Omental fat pad (tissue), 4 donors: ENCODE measurements around the gene OVCH2. TPM values are rescaled to one million over a fixed set of nuclear protein-coding genes. Genes with fewer than 3 reads are reported as not detected.

Source experiments
- ATAC-seq: fragments of 150-250 bp; one replicate; pipeline ENCODE4 v1.9.1; 2016; ENCODE audit warnings: mild to moderate bottlenecking, moderate library complexity; ENCODE audit not compliant: low FRiP score
- DNase-seq: peaks from one replicate; pipeline ENCODE4 v3.0.0-alpha.2; 2019; ENCODE audit warnings: low spot score
- CTCF ChIP-seq, 3 donors: fragments of 450-650 bp; IDR thresholded peaks; one replicate each; pipeline ENCODE4 v1.5.1; 2016 to 2017; ENCODE audit warnings: antibody characterized with exemption in 3 of 3, mild to moderate bottlenecking in 3 of 3, moderate library complexity in 2 of 3
- total RNA-seq, 4 donors: library from RNA; depleted of rRNA; stranded (reverse); fragments of >200 nt; gene quantifications; one replicate each; pipeline ENCODE4 v1.1.0, GENCODE V29; 2016

The OVCH2 gene
- total RNA-seq, 4 donors from 2014 or later: 0.24 to 0.46 TPM; not detected in 2

GRCh38 chr11:7654195-7654705, 52.0 kb downstream of the OVCH2 start:
- no peak for DNase-seq
- ATAC-seq: no peak
- no peak for TF ChIP-seq CTCF (IDR thresholded peaks at IDR 0.05)

GRCh38 chr11:7651700-7652099, 54.6 kb downstream of the OVCH2 start:
- ATAC-seq (no peak), DNase-seq (no peak)
- TF ChIP-seq CTCF (IDR thresholded peaks at IDR 0.05): no peak

- ATAC-seq (no peak), DNase-seq (no peak)
- TF ChIP-seq CTCF (IDR thresholded peaks at IDR 0.05): no peak
These were observed 55.1 kb downstream of the OVCH2 start for GRCh38 chr11:7651140-7651551.

- DNase-seq (no peak), ATAC-seq (no peak)
- no peak for TF ChIP-seq CTCF (IDR thresholded peaks at IDR 0.05)
These were observed 58.0 kb downstream of the OVCH2 start for GRCh38 chr11:7648264-7648663.

- TF ChIP-seq CTCF (IDR thresholded peaks at IDR 0.05): no peak
- DNase-seq (no peak), ATAC-seq (no peak)
These were observed 59.4 kb downstream of the OVCH2 start for GRCh38 chr11:7646866-7647265.

GRCh38 chr11:7645206-7645605, 61.1 kb downstream of the OVCH2 start:
- ATAC-seq (no peak), DNase-seq (no peak)
- TF ChIP-seq CTCF (IDR thresholded peaks at IDR 0.05): no peak

GRCh38 chr11:7643314-7643713, 63.0 kb downstream of the OVCH2 start:
- DNase-seq: no peak
- ATAC-seq: no peak
- TF ChIP-seq CTCF (IDR thresholded peaks at IDR 0.05): no peak
